Gastroesophageal sphincter (tissue), 4 donors: Measurements from ENCODE around the gene THAP9. TPM values are rescaled to one million over a fixed set of nuclear protein-coding genes. Genes with fewer than 3 reads are reported as not detected.

Source experiments
- ATAC-seq: fragments of 150-250 bp; one replicate; pipeline ENCODE4 v1.9.1; 2016; ENCODE audit warnings: mild to moderate bottlenecking, moderate library complexity
- H3K27ac ChIP-seq, 4 donors: fragments of 200-600 bp; sonication (generic) in 3 of 4; 1 replicate in 3 of 4; 2 replicates in 1 of 4; pipeline ENCODE4 v1.5.1; 2016 to 2019
- H3K27me3 ChIP-seq: fragments of 200-600 bp; sonication (generic); one replicate; pipeline ENCODE4 v1.5.1; 2019
- H3K36me3 ChIP-seq, 2 donors: fragments of 200-600 bp; sonication (generic); one replicate each; pipeline ENCODE4 v1.5.1; 2019; ENCODE audit warnings: control low read depth in 1 of 2
- H3K4me1 ChIP-seq, 3 donors: fragments of 200-600 bp; sonication (generic); 1 replicate in 2 of 3; 2 replicates in 1 of 3; pipeline ENCODE4 v1.5.1; 2016 to 2019; ENCODE audit warnings: control low read depth in 2 of 3
- H3K4me3 ChIP-seq, 2 donors: fragments of 200-600 bp; sonication (generic); one replicate each; pipeline ENCODE4 v1.5.1; 2019; ENCODE audit warnings: mild to moderate bottlenecking in 1 of 2, moderate library complexity in 1 of 2
- H3K9me3 ChIP-seq, 3 donors: fragments of 200-600 bp; sonication (generic); one replicate each; pipeline ENCODE4 v1.5.1; 2017 to 2019; ENCODE audit warnings: control low read depth in 2 of 3
- EP300 ChIP-seq: sonication (generic); formaldehyde crosslinking; IDR thresholded peaks from one replicate; pipeline ENCODE4 v1.6.1; 2017; ENCODE audit warnings: antibody characterized with exemption, mild to moderate bottlenecking
- POLR2A ChIP-seq, 2 donors: fragments of 450-650 bp; IDR thresholded peaks; one replicate each; pipeline ENCODE4 v1.6.1; 2017; ENCODE audit warnings: antibody characterized with exemption in 2 of 2, mild to moderate bottlenecking in 2 of 2, moderate library complexity in 1 of 2
- POLR2AphosphoS5 ChIP-seq: sonication (generic); formaldehyde crosslinking; IDR thresholded peaks from one replicate; pipeline ENCODE4 v1.6.1; 2017; ENCODE audit warnings: antibody characterized with exemption
- WGBS, 2 donors: methylation state at CpG; one replicate each; pipeline ENCODE4 v1.1.5; 2018; ENCODE audit warnings: low coverage in 1 of 2; 5-methylcytosine and 5-hydroxymethylcytosine counted together
- small RNA-seq, 4 donors: library from RNA; depleted of rRNA; stranded (forward); fragments of <200 nt; gene quantifications; one replicate each; pipeline ENCODE3, GENCODE V24; 2016
- total RNA-seq, 4 donors: library from RNA; depleted of rRNA; stranded (reverse); fragments of >200 nt; gene quantifications; one replicate each; pipeline ENCODE4 v1.1.0, GENCODE V29; 2016
- TF ChIP-seq, protein P1 (sequence below), 4 experiments: fragments of 200-600 bp in 2 of 4; fragments of 450-650 bp in 2 of 4; sonication (generic) in 1 of 4; IDR thresholded peaks; one replicate each; pipeline ENCODE4 v1.5.1; 2017 to 2019; ENCODE audit warnings: antibody characterized with exemption in 4 of 4, mild to moderate bottlenecking in 2 of 4, moderate library complexity in 2 of 4

Gene THAP9
- total RNA-seq, 4 donors from 2014 or later, result 2.6 to 12.5 (median 5.7) TPM

DNA sequence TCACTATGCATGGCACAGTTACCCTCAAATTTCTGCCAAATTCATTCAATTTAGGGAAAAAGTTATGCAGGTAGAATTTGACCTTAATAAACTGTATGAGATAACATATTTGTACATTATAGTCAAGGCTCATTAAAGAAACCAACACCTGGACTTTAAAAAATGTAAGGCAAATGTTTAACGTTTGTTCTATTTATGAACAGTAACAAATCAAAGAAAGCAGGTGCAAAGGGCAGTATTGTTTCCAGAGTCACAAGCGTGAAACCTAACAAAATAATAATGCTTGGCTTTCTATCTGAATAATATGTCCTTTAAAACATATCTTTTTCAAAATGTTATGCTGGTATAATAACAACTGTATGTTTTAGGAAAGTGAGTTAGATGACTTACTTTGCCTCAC, 68.9 kb downstream of the THAP9 start:
- Histone ChIP-seq H3K27me3 (no peaks in the 10 kb centered on the region), H3K4me1 (no peaks in the 10 kb centered on the region), H3K4me3 (no peak overlapping the region), H3K36me3 (peaks cover 0 to 41% of the 10 kb centered on the region in 2 donors), H3K9me3 (no peaks in the 10 kb centered on the region), H3K27ac (no peak overlapping the region)
- TF ChIP-seq POLR2AphosphoS5 (no peak), EP300 (no peak), POLR2A (IDR thresholded peaks at IDR 0.05) (no peak)
- TF ChIP-seq, protein P1, sequence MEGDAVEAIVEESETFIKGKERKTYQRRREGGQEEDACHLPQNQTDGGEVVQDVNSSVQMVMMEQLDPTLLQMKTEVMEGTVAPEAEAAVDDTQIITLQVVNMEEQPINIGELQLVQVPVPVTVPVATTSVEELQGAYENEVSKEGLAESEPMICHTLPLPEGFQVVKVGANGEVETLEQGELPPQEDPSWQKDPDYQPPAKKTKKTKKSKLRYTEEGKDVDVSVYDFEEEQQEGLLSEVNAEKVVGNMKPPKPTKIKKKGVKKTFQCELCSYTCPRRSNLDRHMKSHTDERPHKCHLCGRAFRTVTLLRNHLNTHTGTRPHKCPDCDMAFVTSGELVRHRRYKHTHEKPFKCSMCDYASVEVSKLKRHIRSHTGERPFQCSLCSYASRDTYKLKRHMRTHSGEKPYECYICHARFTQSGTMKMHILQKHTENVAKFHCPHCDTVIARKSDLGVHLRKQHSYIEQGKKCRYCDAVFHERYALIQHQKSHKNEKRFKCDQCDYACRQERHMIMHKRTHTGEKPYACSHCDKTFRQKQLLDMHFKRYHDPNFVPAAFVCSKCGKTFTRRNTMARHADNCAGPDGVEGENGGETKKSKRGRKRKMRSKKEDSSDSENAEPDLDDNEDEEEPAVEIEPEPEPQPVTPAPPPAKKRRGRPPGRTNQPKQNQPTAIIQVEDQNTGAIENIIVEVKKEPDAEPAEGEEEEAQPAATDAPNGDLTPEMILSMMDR (IDR thresholded peaks at IDR 0.05), result no peak
- ATAC-seq, result no peak
- WGBS, 2 donors, result 89 to 97% methylated on average over 2 of the region's 2 CpGs

Small RNA genes lying within 50 kb of the gene (small RNA-seq; reads per million reads assigned to genes)
- 0 reads per million in 4 donors for gene RF00019

Other genes starting within 250 kb of the THAP9 start
- 10 to 100 TPM; 15.5 to 21.8 (median 20.3) TPM for gene SCD5, start 101.9 kb upstream of the THAP9 start, total RNA-seq
- 100 to 1,000 TPM; 118 to 197 (median 153) TPM for gene SEC31A, start 9.6 kb upstream of the THAP9 start, total RNA-seq
- gene LIN54, start 110.1 kb downstream of the THAP9 start, total RNA-seq, result 10 to 100 TPM in 2 of 4 donors, 1 to 10 TPM in 2; 7.8 to 15.3 (median 10.2) TPM
- gene COPS4, start 134.4 kb downstream of the THAP9 start, total RNA-seq, result 10 to 100 TPM; 51.0 to 60.7 (median 55.8) TPM
- gene PLAC8, start 214.0 kb downstream of the THAP9 start, total RNA-seq, result 10 to 100 TPM in 1 of 4 donors, 1 to 10 TPM in 2, not detected in 1; 2.0 to 32.0 (median 2.6) TPM